PFSK-1 (cell line): Measurements from ENCODE around the gene TBX2.

Experiments used
- FOXP2 ChIP-seq: optimal IDR thresholded peaks from 2 replicates; pipeline ENCODE3; 2011; ENCODE audit warnings: borderline replicate concordance, control low read depth, inconsistent platforms; ENCODE audit not compliant: insufficient read depth; ENCODE audit errors: extremely low read length, extremely low read depth
- POLR2AphosphoS5 ChIP-seq: IDR thresholded peaks from 2 replicates; pipeline ENCODE4 v1.6.1; 2012; ENCODE audit warnings: low read depth, mild to moderate bottlenecking, control low read depth, low read length, moderate library complexity
- REST ChIP-seq, 2 experiments: IDR thresholded peaks; 2 replicates each; pipeline versions ENCODE4 v1.6.1 to v1.8.0; 2011 to 2012; ENCODE audit warnings: low read depth in 2 of 2, low read length in 2 of 2, control low read depth in 1 of 2, inconsistent platforms in 1 of 2, mild to moderate bottlenecking in 1 of 2, moderate library complexity in 1 of 2; ENCODE audit not compliant: insufficient read depth in 1 of 2
- SIN3A ChIP-seq: IDR thresholded peaks from 2 replicates; pipeline ENCODE4 v1.6.1; 2012; ENCODE audit warnings: mild to moderate bottlenecking, low read length, moderate library complexity, borderline replicate concordance; ENCODE audit not compliant: insufficient read depth
- TAF1 ChIP-seq: IDR thresholded peaks from 2 replicates; pipeline ENCODE4 v1.6.1; 2012; ENCODE audit warnings: low read length, control low read depth, borderline replicate concordance; ENCODE audit not compliant: insufficient read depth

Gene TBX2

GRCh38 chr17:61400717-61401388, 1.2 kb downstream of the TBX2 start:
- TF ChIP-seq REST (IDR thresholded peaks at IDR 0.05; ENCODE audit: insufficient read depth in 1 of 2, low read depth in 2 of 2, low read length in 2 of 2) (no peak), POLR2AphosphoS5 (no peak)

GRCh38 chr17:61401389-61402072, 1.9 kb downstream of the TBX2 start:
- TF ChIP-seq REST (IDR thresholded peaks at IDR 0.05; ENCODE audit: insufficient read depth in 1 of 2, low read depth in 2 of 2, low read length in 2 of 2): no peak
- TF ChIP-seq FOXP2: no peak
- TF ChIP-seq POLR2AphosphoS5: no peak
- no peak for TF ChIP-seq SIN3A
- TF ChIP-seq TAF1: no peak

- TF ChIP-seq REST (IDR thresholded peaks at IDR 0.05; ENCODE audit: insufficient read depth in 1 of 2, low read depth in 2 of 2, low read length in 2 of 2) (no peak), TAF1 (no peak), SIN3A (no peak), FOXP2 (no peak), POLR2AphosphoS5 (no peak)
Measured at GRCh38 chr17:61402073-61402541, 2.5 kb downstream of the TBX2 start.

- TF ChIP-seq POLR2AphosphoS5: no peak
- no peak for TF ChIP-seq SIN3A
- no peak for TF ChIP-seq REST (IDR thresholded peaks at IDR 0.05; ENCODE audit: insufficient read depth in 1 of 2, low read depth in 2 of 2, low read length in 2 of 2)
- TF ChIP-seq TAF1: no peak
- TF ChIP-seq FOXP2: no peak
Measured at GRCh38 chr17:61402978-61403800, 3.5 kb downstream of the TBX2 start.
